Measurements from ENCODE around the gene RAE1.

The RAE1 gene

GRCh38 chr20:57401565-57401918 is 50.5 kb downstream of the RAE1 start:
- DNase-seq: no peak

DNA sequence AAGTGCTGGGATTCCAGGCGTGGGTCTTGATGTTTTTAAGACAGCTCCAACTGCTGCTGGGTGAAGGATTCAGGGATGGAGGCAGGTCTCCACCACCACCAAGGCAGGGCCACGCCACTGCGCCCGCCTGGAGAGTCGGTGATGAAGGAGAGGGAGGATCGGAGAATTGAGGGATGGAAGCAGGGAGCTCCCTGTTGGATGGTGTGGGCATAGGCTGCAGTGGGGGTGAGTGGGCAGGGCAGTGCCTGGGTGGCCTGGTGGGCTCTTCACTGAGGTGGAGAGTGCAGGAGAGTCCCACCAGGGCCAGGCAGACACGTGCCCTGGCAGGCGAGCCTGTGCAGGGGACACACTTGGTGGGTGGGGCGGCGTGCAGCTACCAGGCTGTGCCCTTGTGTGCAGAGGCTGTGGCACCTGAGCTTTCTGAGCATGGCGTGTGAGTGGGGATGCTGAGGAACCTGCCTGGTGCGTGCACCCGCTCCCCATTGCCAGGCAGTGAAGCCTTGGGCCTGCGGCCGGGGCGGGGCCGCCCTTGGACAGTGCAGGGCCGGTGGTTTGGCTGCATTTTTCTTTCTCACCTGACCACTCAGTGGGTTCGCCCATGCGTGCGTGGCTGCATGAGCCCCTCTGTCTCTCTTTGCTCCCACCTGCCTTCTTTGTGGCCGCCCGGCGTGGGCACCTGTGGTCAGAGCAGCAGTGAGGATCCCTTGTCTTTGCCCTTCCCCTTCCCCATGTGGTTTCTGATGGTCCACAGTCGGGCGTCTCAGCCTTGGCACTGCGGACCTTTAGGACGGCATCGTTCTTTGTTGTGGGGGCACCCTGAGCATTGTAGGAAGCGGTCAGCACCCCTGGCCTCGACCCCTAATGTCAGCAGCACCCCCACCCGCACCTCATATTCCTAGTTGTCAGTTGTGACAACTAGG is 51.4 kb downstream of the RAE1 start:
- DNase-seq: no peak

- DNase-seq: no peak
Observed at GRCh38 chr20:57403216-57403615, 52.2 kb downstream of the RAE1 start.

DNA sequence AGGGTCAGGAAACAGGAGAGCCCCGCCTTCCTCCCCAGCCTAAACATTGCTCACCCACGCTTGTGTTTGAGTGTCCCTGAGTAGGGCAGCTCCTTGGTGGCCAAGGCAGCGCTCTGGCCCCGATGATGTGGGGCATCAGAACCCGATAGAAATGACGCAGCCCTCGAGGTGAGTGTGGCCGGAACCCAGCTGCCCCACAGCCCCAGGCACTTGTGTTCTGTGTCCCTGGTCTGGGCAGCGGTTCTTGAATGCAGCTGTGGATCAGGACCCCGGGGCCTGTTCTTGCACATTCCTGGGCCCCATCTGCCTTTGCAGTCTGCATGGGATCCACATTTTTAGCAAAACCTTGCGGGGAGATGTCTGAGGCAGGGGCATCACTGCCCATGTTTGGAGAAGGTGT is 53.0 kb downstream of the RAE1 start:
- no peak for DNase-seq

DNA sequence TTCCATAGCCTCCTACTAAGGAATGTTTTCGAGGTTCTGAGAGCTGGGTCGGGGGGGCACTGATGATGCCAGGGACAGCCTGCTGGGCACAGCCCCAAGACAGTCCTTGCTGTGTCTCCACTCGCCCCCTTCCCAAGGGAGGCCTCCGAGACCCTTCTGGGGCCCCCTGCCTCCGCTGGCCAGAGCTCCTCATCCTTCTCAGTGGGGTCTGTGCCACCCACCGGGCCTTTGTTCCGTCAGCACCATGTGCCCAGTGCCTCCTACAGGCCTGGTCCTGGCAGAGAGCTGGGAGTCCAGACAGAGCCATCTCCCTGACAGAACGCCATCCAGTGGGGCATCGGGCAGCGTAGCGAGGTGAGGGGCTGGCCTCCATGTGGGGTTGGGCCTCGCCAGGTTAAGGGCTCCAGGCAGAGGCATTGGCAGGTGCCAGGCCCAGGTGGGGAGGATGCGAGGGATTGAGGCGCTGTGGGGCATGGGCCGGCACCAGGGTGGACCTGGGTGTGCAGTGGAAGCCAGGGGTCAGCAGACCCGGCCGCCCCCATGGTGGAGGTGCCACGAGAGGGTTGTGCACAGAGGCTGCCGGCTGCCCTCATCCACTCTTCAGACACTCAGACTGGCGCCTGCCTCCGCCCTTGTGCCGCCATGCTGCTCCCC is 53.5 kb downstream of the RAE1 start:
- DNase-seq: no peak

GRCh38 chr20:57405236-57406016 is 54.4 kb downstream of the RAE1 start:
- DNase-seq: no peak

DNA sequence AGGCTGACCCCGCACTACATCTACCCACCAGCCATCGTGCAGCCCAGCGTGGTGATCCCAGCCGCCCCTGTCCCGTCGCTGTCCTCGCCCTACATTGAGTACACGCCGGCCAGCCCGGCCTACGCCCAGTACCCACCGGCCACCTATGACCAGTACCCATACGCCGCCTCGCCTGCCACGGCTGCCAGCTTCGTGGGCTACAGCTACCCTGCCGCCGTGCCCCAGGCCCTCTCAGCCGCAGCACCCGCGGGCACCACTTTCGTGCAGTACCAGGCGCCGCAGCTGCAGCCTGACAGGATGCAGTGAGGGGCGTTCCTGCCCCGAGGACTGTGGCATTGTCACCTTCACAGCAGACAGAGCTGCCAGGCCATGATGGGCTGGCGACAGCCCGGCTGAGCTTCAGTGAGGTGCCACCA is 56.5 kb downstream of the RAE1 start:
- DNase-seq: no peak

- DNase-seq: no peak
Observed at GRCh38 chr20:57408131-57408530, 57.1 kb downstream of the RAE1 start.

GRCh38 chr20:57408536-57409233 is 57.6 kb downstream of the RAE1 start:
- DNase-seq: no peak

DNA sequence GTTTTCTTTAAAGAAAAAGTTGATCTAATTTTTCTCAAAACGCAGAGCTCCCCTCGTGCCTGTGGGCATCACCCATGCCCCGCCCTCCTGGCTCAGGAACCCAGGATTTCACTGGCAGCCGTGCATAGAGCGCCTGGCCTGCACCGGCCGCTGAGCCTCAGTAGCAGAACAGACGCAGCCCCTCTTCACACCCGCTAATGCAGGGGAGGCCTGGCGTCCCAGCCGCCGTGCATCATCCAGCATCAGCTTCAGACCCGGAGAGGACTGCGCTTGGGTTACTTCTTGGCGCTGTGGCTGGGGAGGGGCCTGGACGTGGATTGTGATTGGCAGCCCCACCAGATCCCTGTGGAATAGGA is 58.2 kb downstream of the RAE1 start:
- no peak for DNase-seq

DNA sequence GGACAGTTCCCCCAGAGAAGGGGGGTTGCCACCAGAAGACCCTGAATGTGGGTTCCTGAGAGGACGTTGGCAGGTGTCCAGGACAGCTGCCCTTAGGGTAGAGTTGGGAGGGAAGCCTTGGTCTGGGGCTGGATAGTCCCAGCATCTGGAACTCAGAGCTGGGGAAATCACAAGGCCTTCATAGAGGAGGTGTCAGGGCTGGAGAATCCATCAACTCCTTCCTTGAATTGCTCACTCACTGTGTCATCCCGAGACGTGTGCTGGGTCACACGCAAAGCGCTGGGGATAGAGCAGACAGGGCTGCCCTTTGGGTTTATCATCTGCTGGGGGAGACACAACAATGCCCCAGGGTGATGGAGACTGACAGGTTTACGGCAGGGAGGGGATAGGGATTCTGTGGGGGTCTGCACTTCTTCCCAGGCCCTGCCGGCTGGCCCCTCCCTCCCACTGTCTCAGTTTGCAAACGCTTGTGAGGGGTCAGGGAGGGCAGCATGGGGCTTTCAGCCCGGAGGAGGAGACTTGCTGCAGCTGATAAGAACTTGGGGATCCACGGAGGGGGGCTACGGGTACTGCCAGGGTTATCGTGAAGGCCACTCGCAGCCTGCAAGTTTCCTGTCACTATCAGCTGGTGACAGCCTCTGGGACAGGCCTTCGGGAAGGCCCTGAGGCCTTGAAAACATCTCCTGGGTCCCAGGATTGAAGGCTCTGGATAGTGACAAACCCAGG is 58.8 kb downstream of the RAE1 start:
- DNase-seq: no peak

DNA sequence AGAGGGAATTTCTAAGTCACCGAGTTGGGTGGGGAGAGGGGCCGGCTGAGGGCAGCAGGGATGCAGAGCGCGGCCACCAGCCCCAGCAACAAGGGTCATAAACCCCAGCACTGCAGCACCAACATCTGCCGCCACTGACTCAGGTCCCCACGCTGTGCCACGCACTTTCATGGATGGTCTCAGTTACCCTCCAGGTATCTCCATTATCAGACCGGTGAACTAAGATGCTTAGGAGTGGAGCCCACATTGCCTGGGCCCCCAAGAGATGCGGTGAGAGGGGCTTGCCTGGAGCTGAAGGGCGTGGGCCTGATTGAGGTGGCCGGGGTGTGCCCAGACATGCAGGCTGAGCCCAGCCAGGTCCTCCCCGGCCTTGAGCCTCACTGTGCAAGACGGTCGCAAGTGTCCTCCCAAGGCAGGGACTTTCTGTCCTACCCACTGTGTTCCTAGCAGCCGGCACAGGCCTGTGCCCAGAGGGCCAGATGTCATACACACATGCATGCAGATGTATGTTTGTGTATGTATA is 59.4 kb downstream of the RAE1 start:
- no peak for DNase-seq

DNA sequence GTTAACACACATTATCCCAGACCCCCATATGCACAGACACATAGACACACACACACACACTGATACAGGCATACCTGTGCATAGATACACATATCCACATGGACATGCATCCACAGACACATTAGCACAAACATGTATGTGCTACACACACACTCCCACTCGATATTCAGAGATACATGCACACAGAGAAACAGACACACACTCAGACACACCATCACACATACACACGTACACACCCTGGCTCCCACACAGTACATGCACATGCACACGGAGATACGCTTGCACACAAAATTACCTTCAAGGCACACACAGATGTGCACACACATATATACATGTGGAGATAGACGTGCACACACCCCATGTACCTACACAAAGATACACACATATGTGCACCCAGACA is 59.9 kb downstream of the RAE1 start:
- no peak for DNase-seq

DNA sequence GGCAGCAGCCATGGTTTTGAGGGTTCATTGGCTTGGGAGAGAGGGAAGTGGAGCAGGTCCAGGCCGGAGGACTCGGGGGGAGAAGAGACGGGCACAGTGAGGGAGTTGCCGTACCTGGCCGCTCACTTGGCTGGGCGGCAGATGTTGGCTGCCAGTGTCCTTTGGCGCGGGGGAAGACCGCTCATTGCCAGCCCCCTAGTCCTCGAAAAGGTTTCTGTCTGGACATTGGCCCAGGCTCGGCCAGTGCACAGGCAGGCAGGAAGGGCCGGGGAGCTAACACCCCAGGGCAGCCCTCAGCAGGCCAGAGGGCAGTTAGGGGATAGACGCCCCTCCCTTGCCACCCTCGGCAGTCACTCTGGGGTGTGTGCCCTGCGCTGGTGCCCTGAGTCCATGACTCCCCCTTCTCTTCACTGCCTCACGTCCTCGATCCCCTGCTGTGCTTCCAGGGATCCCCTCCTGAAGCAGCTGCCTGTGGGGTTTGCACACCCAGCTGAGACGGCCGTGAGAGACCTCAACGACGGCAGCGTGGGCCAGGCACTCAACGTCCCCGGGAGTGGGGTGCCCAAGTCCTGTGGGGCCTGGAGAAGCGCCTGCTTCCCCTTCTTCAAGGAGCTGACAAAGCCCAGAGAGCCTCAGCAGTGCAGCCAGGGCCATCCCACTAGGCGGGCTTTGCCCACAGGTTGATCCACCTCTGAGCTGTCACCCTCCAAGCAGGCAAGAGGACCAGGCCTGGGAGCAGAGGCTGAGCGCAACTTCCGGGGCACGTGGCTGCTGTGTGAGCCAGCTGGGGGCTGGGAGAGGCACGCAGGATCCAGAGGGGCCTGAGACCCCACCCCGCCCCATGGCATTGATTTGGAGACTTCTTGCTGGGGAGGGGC is 60.6 kb downstream of the RAE1 start:
- no peak for DNase-seq

DNA sequence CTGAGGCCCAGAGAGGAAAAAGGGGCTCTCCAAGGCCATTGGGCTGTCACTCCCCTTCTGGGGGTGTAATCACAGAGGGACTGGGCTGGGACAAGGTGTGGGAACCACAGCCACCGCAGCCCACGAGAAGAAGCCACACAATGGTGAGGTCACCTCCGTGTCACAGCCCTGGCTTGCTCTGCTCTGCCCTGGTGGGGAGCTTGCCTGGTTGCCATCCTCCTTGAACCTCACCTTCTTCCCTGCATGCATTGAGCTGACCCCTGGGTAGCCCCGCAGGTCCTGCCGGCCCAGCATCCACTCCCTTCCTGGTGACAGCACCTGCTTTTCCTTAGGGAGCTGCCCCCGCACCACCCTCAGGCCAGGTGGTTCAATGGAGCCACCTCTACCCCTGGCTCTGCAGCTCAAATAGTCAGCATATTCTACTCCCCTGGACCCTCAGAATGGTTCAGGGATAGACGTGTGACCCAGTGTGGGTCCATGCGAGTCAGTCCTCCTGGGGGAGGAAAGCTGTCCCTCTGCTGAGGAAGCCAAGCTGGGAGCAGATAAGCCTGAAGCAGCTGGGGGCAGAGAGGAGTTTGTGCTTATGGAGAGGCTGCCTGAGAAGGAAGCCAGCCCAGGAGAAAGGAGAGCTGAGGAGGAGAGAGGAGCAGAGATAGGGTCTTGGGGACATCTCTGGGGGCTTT is 61.4 kb downstream of the RAE1 start:
- DNase-seq: no peak

GRCh38 chr20:57413986-57414385 is 62.9 kb downstream of the RAE1 start:
- DNase-seq: no peak

- no peak for DNase-seq
Observed at GRCh38 chr20:57414867-57415592, 64.0 kb downstream of the RAE1 start.

DNA sequence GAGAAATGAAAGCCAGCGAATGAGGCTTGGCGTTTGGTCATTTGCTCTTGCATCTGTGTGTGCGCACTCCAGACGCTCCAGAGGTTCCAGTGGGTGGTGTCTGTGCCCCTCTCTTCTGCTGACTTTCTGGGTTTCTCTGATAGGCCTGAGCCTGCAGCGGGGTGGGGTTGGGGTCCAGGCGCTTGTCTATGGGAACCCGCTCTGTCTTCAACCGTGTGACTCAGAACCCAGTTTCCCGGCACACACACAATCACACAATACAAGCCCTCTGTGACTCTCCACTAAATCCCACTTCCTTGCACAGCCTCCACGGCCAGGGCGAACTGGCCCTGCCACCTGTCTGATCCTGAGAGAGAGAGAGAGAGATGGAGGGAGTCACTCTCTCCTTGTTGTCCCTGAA is 64.7 kb downstream of the RAE1 start:
- DNase-seq: no peak

GRCh38 chr20:57416296-57417022 is 65.4 kb downstream of the RAE1 start:
- DNase-seq: no peak
